HG03442 (cell line): ENCODE measurements around the gene AATF.

Experiments
- ATAC-seq: cut with Tn5 transposase; IDR thresholded peaks from one replicate; pipeline ENCODE4 v1.9.1; 2021; ENCODE audit warnings: mild to moderate bottlenecking, moderate library complexity; ENCODE audit not compliant: unreplicated experiment

The AATF gene

DNA sequence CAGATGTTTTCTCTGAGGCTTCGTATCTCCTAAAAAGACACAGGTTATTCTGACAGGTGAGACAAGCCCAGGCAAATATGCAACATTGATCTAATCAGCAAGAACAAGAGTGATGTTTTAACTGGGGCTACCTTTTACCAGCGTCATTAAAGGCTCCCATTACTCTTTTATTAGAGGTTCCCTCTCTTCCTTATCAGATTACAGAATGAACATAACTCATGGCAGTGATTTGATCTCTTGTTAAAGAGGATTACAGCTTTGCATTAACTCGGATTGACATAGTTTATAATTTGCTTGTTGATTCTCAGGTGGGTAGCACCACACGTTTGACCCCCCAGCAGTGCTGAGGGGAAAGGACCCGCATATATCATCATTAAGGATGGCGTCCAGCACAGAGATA is 90.5 kb downstream of the AATF start:
- no peak for ATAC-seq

GRCh38 chr17:37041932-37042331 is 93.2 kb downstream of the AATF start:
- no peak for ATAC-seq

GRCh38 chr17:37043201-37043600 is 94.4 kb downstream of the AATF start:
- ATAC-seq = no peak

DNA sequence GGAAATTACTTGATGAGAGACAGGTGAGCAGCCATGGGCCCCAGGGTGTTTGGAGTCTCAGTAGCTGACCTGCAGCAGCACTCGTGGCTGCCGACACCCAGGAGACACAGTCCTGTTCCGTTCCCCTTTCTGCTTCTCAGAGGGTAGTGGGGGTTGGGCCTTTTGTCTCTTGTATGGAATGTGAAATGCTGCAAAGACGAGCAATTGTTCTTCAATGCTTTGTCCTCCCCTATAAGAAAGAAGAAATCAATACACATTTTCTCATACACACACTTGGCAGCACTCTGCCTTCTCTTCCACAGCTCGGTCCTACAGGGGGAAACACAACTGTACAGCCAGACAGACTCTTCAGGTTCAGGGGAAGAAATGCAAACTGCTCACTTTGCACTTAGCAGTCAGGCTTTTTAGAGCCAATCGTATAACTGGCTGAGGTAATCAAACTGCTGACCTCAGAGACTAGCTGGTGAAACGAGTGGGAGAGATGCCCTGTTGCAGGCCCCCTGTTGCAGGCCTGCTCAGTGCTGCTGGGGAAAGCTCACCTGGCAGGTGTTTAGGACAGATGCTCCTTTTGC is 96.7 kb downstream of the AATF start:
- no peak for ATAC-seq

GRCh38 chr17:37047631-37048104 is 98.9 kb downstream of the AATF start:
- no peak for ATAC-seq

- ATAC-seq = no peak
Measured at GRCh38 chr17:37048811-37049210, 100.1 kb downstream of the AATF start.

DNA sequence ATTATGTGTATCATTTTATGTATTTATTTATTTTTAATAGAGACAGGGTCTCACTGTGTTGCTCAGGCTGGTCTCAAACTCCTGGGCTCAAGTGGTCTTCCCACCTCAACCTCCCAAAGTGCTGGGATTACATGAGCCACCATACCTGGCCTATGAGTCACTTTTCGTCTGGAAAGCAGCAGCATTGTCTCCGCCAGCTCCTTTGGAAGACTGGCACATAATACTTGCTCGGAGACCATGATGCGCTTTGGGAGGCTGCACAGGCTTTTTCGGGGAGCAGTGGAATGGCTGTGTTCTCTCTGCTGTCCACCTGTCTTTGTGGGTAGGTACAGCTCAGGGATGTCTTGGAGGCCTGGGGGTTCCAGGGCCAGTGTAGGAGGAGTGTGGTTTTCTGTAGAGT is 102.2 kb downstream of the AATF start:
- no peak for ATAC-seq

GRCh38 chr17:37051381-37051780 is 102.6 kb downstream of the AATF start:
- no peak for ATAC-seq

- no peak for ATAC-seq
Measured at GRCh38 chr17:37051833-37052232, 103.1 kb downstream of the AATF start.

GRCh38 chr17:37052450-37052849 is 103.7 kb downstream of the AATF start:
- no peak for ATAC-seq

GRCh38 chr17:37054894-37055293 is 106.1 kb downstream of the AATF start:
- ATAC-seq = no peak

DNA sequence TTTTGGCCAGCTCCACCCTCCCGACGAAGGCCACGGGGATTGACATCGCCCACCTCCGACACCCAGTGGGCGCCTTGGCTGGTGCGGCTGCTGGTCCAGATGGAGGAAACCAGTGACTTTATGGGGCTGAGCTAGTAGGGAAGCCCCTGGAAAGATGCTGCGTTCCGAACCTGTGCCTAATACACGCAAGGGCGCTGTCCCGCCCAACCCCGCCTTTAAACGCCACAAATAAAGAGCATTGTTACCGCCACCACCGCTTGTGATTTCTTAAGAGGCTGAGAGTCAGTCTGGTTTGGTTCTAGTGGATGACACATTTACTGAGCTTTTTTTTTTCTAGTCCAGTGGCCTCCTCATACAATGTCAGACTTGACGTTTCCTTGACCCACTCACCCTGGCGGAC is 107.9 kb downstream of the AATF start:
- no peak for ATAC-seq

DNA sequence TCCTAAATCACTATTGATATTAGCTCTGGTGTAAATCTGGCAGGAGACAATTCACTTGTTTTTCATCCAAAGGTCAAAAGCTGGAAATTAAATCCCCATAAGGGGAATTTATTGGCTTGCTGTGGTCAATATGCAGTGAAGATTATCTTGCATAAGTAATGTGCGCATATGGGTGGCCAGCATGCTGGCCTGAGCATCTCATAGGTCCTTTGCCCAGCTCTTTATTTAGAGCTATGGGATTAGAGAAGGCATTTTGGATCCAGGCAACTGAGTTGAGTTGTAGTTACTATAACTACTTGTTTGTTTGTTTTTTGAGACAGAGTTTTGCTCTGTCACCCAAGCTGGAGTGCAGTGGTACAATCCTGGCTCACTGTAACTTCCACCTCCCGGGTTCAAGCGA is 110.7 kb downstream of the AATF start:
- ATAC-seq = no peak

GRCh38 chr17:37060094-37060493 is 111.3 kb downstream of the AATF start:
- no peak for ATAC-seq

DNA sequence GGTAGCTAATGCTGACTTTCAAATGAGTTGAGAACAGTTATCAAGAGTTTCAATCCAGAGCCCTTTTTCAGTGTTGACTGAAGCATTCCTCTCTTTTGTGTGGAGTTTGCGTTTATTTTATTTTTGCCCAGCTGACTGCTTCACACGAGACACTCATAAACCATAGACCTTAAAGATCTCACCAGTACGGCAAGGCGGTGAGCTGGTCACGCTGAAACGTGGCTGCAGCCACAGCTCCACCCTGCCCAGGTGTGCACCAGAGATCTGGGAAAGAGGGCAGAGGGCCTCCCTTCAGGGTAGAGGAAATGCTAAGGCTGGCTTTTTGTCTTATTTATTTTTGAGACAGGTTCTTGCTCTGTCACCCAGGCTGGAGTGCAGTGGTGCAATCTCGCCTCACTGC is 112.2 kb downstream of the AATF start:
- no peak for ATAC-seq

DNA sequence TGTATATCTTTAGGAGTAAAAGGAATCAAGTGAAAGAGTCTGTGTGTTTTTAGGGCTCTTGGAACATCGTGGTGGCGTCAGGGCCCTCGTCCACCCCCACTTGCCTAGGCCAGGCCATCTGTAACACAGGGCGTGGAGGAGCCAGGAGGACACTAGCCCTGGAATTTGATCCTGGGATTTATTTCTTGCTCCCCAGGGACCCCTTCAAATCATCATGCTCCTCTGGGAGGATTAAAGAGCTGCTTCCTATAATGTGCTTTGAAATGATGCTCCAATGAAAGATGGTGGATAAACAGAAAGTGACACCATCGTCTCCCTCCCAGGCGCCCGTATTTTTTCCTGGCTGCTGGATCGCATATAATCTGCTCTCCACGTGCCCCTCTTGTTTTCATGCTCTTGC is 113.3 kb downstream of the AATF start:
- ATAC-seq = no peak

- ATAC-seq = no peak
Measured at GRCh38 chr17:37064206-37064605, 115.5 kb downstream of the AATF start.

- no peak for ATAC-seq
Measured at GRCh38 chr17:37064956-37065355, 116.2 kb downstream of the AATF start.

GRCh38 chr17:37065486-37066321 is 117.0 kb downstream of the AATF start:
- no peak for ATAC-seq

DNA sequence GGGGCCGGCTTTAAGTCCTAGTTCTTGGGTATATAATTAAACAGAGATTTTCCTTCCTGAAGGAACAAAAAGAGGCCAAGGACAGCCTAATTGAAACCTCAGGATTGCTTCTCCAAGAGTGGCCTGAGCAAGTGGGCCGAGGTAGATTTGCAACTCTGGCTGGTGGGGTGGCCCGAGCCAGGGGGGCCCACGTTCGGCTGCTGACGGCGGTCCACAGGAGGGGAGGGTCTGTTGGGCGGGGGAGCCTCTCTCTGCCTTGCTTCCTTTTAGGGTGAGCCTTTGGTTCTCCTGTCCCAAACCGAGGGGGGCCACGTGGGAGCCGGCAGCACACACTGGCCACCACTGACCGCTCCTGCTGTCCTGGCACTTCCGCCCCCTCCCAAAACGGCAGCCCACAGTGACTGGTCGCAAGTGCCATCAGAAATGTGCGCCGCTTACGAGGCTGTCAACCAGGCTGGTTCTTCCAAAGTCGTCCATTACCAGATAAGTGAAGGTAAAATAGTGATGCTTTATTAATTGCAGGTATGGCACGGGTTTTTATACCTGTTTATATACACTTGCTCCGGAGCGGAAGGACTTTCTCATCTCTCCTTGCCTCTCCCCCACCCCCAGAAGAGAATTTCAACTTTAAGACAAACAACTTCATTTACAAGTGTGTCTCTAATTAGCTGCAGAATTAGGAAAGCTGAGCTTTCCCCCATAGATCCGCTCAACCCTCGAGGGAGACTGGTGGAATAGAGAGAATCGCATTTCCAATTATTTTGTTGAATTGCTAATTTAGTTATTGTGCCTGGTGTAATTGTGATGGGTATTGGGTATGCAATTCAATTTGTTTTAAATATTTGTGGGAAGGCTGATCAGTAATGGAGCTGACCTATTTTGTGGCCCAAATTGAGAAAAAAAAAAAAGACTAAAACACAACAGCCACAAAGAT is 117.8 kb downstream of the AATF start:
- ATAC-seq = no peak

DNA sequence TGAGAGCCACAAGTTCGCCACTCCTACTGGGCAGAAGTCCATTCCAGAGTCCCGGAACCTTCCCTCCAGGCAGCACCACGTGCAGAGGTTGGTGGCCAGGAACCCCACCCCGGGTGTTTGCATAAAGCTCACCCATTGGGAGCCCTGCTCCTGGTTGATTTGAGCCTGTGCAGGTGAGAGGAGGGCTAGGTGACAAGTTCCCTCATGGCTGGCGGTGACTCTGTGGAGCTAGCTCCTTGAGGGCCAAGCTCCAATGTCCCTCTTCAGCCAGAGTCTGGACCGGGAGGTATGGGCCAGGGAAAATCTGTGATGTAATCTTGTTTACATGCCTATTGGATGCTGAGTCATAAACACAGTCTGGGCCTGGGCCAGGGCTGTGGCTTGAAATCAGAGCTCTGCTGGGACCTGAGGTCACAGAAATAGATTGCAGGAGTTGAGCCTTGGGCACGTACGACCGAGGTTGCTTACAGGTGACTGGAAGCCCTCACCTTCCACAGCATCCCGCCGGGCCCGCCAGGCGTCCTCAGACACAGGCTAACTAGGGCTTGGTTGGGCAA is 118.9 kb downstream of the AATF start:
- no peak for ATAC-seq
